ENCODE results near the gene DNASE2B. TPM values are rescaled to one million over a fixed set of nuclear protein-coding genes. Genes with fewer than 3 reads are reported as not detected.
"Not testable (repeated sequence)": the region's sequence is repeated elsewhere in the genome, so short reads cannot be mapped to it uniquely, and the experiment has no call there.

Gene DNASE2B
- total RNA-seq, 1 experiment from 2014 or later: not detected

DNA sequence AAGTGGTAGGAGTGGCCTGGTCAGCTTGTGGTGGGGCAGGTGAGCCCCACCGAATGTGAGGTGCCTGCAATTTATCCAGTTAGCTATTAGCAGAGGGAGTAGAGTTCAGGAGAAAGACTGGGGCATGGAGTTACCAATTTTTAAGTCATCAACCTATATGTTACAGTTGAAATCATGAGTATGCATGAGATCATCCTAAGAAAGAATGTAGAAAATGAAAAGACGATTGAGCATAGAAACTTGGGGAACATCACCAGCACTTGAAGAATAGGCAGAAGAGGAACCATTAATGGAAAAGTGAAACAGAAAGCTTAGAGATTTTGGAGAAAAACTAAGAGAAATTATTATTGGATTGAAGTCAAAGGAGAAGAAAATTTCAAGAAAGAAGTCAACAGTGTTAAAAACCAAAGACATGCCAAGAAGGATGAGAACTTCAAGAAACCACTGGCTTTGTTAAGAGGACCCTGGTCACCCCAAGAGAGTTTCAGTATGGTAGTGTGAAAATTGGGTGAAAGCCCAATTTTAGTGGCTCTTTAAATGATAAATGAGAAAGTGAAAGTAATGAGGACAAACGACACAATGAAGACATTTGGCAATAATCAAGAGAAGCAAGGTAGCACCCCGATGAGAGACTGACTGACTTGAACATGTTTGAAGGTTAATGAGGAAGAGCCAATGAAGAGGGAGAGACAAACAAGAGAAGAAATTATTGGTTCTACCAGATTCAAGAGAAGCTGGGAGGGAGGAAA is 36.7 kb downstream of the DNASE2B start:
- intact Hi-C loops (cut with micrococcal nuclease; ENCODE audit: unreplicated experiment): loop anchor here (2.0 to 5.0 kb wide), 3 partner anchors 136 to 502 kb away; no protein-coding TSS in a partner anchor
- H3K4me3 ChIP-seq: no peak overlapping the region
- no peaks in the 10 kb centered on the region for H3K79me2 ChIP-seq (ENCODE audit: low read depth)
- no peaks in the 10 kb centered on the region for H3F3A ChIP-seq (ENCODE audit: insufficient read depth, low read depth)
- TF ChIP-seq, protein P1, sequence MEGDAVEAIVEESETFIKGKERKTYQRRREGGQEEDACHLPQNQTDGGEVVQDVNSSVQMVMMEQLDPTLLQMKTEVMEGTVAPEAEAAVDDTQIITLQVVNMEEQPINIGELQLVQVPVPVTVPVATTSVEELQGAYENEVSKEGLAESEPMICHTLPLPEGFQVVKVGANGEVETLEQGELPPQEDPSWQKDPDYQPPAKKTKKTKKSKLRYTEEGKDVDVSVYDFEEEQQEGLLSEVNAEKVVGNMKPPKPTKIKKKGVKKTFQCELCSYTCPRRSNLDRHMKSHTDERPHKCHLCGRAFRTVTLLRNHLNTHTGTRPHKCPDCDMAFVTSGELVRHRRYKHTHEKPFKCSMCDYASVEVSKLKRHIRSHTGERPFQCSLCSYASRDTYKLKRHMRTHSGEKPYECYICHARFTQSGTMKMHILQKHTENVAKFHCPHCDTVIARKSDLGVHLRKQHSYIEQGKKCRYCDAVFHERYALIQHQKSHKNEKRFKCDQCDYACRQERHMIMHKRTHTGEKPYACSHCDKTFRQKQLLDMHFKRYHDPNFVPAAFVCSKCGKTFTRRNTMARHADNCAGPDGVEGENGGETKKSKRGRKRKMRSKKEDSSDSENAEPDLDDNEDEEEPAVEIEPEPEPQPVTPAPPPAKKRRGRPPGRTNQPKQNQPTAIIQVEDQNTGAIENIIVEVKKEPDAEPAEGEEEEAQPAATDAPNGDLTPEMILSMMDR (conservative IDR thresholded peaks at IDR 0.05): no peak
- no peak for TF ChIP-seq EZH2 (IDR thresholded peaks at IDR 0.05; ENCODE audit: low read depth)
- no peaks in the 10 kb centered on the region for H3K9me2 ChIP-seq (ENCODE audit: insufficient read depth)
- DNase-seq: no peak
- ChIA-PET POLR2A (ENCODE audit: unreplicated experiment) (no interaction called here), CTCF (interaction anchor here (0.6 kb wide), 1 partner anchor 290 kb away, joined by 3 read pairs; no protein-coding TSS in a partner anchor)
- peak overlapping the region; percentile 3; the same call in 1 of the 2 replicates for H3K4me2 ChIP-seq
- H3K27ac ChIP-seq: no peak overlapping the region
- no peaks in the 10 kb centered on the region for H4K20me1 ChIP-seq (ENCODE audit: insufficient read depth)
- no TSS peak for BruUV-seq (replicated peaks)
- peaks cover 2% of the 10 kb centered on the region; the same call in 1 of the 2 replicates for H3K9me3 ChIP-seq (ENCODE audit: insufficient read depth, low read depth)
- peaks cover 16% of the 10 kb centered on the region for H3K4me1 ChIP-seq (replicated peaks; ENCODE audit: insufficient read depth)
- no peaks in the 10 kb centered on the region for H3K36me3 ChIP-seq (ENCODE audit: low read depth)
- H2AFZ ChIP-seq: peak overlapping the region; percentile 30; the same call in 1 of the 2 replicates
- H3K27me3 ChIP-seq (ENCODE audit: insufficient read depth, low read depth): no peaks in the 10 kb centered on the region

DNA sequence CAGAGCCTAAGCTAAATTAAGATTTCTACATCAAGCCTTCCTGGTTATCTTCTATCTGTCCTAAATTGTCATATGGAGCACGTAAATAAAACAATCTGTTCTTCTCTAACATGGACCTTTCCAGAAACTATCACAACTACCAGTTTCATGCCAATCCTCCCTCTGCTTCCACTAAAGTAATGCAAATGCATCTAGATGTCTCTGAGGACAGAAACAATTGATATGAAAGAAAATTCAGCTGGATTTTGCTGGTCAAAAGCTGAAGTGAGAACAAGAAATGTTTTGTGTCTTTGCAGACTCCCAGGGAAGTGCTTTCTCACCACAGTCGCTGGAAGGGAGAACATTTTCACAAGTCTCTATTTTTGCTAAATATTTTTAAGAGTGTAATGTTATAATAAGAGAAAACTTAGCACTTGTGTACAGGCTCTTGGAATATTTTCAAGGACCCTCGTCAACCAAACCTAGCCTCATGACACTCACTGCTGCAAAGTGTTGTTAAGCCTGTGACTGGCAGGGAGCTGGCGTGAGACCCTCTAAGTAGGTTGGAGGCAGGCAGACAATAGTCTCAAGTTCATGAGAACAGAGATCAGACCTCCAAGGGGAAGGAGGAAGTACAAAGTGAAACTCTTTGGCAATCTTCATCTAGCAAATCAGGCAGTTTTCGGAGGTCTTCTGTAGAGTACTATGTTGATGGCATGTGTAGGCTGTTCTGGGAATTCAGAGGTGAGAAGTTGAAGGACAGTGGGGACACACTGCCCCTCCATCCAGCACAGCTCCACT is 38.8 kb downstream of the DNASE2B start:
- Histone ChIP-seq H3K9me2 (ENCODE audit: insufficient read depth) (no peaks in the 10 kb centered on the region), H3K4me3 (no peak overlapping the region), H2AFZ (no peak overlapping the region), H3K4me2 (no peak overlapping the region), H3K9me3 (ENCODE audit: insufficient read depth, low read depth) (no peaks in the 10 kb centered on the region; the same call in 1 of the 2 replicates), H3K27ac (no peak overlapping the region), H3K27me3 (ENCODE audit: insufficient read depth, low read depth) (no peaks in the 10 kb centered on the region), H3F3A (ENCODE audit: insufficient read depth, low read depth) (no peaks in the 10 kb centered on the region), H3K36me3 (ENCODE audit: low read depth) (no peaks in the 10 kb centered on the region), H4K20me1 (ENCODE audit: insufficient read depth) (no peaks in the 10 kb centered on the region), H3K4me1 (replicated peaks; ENCODE audit: insufficient read depth) (peaks cover 16% of the 10 kb centered on the region), H3K79me2 (ENCODE audit: low read depth) (no peaks in the 10 kb centered on the region)
- POLR2A ChIA-PET (ENCODE audit: unreplicated experiment): no interaction called here
- intact Hi-C loops (cut with micrococcal nuclease; ENCODE audit: unreplicated experiment): loop anchor here (5.0 kb wide), 1 partner anchor 500 kb away; no protein-coding TSS in a partner anchor
- BruUV-seq (replicated peaks): no TSS peak
- DNase-seq: no peak
- no peak for TF ChIP-seq EZH2 (IDR thresholded peaks at IDR 0.05; ENCODE audit: low read depth)
- TF ChIP-seq, protein P1 (conservative IDR thresholded peaks at IDR 0.05): no peak
- CTCF ChIA-PET: no interaction called here

DNA sequence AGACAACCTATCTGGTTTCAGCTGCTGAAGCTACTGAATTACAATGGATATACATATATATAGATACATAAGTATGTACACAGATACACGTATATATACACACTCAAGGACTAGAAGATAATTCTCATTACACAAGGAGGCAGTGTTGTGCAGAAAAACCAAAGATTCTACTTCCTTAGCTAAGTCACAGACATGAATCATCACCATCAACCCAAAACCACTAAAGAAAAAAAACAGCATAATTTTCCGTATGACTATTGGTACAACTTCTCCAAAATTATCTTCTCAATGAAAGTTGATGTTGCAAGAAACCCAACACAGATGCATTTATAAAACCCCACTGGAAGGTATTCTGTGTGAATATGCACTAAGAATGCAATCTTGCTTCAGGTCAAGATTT is 44.0 kb downstream of the DNASE2B start:
- ChIA-PET CTCF (interaction anchor here (0.6 to 1.4 kb wide), 3 partner anchors 161 to 481 kb away, joined by 3 to 4 read pairs (median 3); no protein-coding TSS in a partner anchor), POLR2A (ENCODE audit: unreplicated experiment) (no interaction called here)
- Histone ChIP-seq H4K20me1 (ENCODE audit: insufficient read depth) (no peaks in the 10 kb centered on the region), H3K4me1 (replicated peaks; ENCODE audit: insufficient read depth) (peaks cover 10% of the 10 kb centered on the region), H3K36me3 (ENCODE audit: low read depth) (no peaks in the 10 kb centered on the region), H2AFZ (no peak overlapping the region), H3K4me2 (no peak overlapping the region), H3K9me3 (ENCODE audit: insufficient read depth, low read depth) (no peaks in the 10 kb centered on the region), H3K27me3 (ENCODE audit: insufficient read depth, low read depth) (no peaks in the 10 kb centered on the region), H3K79me2 (ENCODE audit: low read depth) (no peaks in the 10 kb centered on the region), H3K4me3 (no peak overlapping the region), H3K27ac (no peak overlapping the region), H3K9me2 (ENCODE audit: insufficient read depth) (no peaks in the 10 kb centered on the region), H3F3A (ENCODE audit: insufficient read depth, low read depth) (no peaks in the 10 kb centered on the region)
- intact Hi-C loops (cut with micrococcal nuclease; ENCODE audit: unreplicated experiment): loop anchor here (2.0 kb wide), 2 partner anchors 163 to 311 kb away; no protein-coding TSS in a partner anchor
- no TSS peak for BruUV-seq (replicated peaks)
- TF ChIP-seq EZH2 (IDR thresholded peaks at IDR 0.05; ENCODE audit: low read depth): no peak
- TF ChIP-seq, protein P1 (conservative IDR thresholded peaks at IDR 0.05): peak; percentile 80
- peak in 1 of 2 experiments; percentile 83 for DNase-seq

DNA sequence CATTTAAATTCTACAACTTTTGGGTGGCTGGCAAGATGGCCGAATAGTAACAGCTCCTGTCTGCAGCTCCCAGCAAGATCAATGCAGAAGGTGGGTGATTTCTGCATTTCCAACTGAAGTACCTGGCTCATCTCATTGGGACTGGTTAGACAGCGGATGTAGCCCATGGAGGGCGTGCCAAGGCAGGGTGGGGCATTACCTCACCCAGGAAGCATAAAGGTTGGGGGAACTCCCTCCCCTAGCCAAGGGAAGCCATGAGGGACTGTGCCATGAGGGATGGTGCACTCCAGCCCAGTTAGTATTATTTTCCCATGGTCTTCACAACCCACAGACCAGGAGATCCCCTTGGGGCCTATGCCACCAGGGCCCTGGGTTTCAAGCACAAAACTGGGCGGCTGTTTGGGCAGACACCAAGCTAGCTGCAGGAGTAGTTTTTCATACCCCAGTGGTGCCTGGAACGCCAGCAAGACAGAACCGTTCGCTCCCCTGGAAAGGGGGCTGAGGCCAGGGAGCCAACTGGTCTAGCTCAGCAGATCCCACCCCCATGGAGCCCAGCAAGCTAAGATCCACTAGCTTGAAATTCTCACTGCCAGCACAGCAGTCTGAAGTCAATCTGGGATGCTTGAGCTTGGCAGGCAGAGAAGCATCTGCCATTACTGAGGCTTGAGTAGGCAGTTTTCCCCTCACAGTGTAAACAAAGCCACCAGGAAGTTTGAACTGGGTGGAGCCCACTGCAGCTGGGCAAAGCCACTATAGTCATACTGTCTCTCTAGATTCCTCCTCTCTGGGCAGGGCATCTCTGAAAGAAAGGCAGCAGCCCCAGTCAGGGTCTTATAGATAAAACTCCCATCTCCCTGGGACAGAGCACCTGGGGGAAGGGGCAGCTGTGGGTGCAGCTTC is 44.7 kb downstream of the DNASE2B start:
- H3K4me2 ChIP-seq; DNase-seq; H3F3A ChIP-seq (ENCODE audit: insufficient read depth, low read depth); H3K4me3 ChIP-seq; H3K79me2 ChIP-seq (ENCODE audit: low read depth); BruUV-seq (replicated peaks); H3K9me3 ChIP-seq (ENCODE audit: insufficient read depth, low read depth); H3K27me3 ChIP-seq (ENCODE audit: insufficient read depth, low read depth); H3K4me1 ChIP-seq (replicated peaks; ENCODE audit: insufficient read depth); H4K20me1 ChIP-seq (ENCODE audit: insufficient read depth); H3K9me2 ChIP-seq (ENCODE audit: insufficient read depth); H3K27ac ChIP-seq; H3K36me3 ChIP-seq (ENCODE audit: low read depth); H2AFZ ChIP-seq: not testable (repeated sequence)
- ChIA-PET POLR2A (ENCODE audit: unreplicated experiment) (interaction anchor here (0.7 kb wide), 1 partner anchor 1450 kb away, joined by 6 read pairs; no protein-coding TSS in a partner anchor), CTCF (interaction anchor here (0.6 to 1.4 kb wide), 2 partner anchors 161 to 480 kb away, joined by 3 to 4 read pairs; no protein-coding TSS in a partner anchor)
- intact Hi-C loops (cut with micrococcal nuclease; ENCODE audit: unreplicated experiment): loop anchor here (2.0 kb wide), 2 partner anchors 162 to 310 kb away; no protein-coding TSS in a partner anchor

Measured in PC-9 (cell line).